GM18870 (cell line): ENCODE results near the gene ZACN.

Source experiments
- ATAC-seq: cut with Tn5 transposase; IDR thresholded peaks from one replicate; pipeline ENCODE4 v1.9.1; 2021; ENCODE audit warnings: moderate library complexity; ENCODE audit not compliant: unreplicated experiment

Gene ZACN

DNA sequence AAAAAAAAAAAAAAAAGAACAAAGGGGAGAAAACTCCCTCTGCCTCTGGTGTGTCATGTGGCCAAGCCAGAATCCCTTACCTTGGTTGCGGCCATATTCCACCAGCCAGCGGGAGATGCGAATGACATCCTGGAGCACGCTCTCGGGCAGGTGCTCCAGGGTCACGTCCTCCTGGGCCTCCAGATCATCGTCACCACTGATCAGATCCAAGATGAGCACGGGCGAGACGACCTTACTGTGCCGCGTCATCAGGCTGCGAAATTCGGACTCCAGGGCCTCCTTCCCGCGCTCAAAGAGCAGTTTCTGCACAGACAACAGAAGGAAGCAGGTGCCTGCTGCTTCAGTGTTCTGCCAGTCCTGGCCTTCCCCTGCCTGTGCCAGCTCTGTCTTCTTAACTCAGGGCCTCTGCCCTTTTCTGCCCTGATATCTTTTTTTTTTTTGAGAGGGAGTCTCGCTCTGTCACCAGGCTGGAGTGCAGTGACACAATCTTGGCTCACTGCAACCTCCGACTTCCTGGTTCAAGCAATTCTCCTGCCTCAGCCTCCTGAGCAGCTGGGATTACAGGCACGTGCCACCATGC, 18.8 kb downstream of the ZACN start:
- no peak for ATAC-seq

DNA sequence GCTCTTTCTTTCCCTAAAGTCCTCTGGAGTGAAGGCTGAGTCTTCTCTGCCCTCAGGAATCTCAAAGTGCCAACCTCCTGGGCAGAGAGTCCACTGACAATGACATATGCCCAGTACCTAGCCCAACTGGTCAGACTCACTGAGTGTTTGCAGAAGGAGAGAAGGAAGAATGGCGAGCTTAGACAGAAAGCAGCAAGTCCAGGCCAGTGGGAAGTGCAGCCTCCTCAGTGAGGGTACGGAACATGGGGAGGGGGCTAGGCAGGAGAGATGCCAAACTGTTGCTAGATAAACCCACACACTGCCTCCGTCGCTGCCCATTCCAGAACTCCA, 23.9 kb downstream of the ZACN start:
- no peak for ATAC-seq

DNA sequence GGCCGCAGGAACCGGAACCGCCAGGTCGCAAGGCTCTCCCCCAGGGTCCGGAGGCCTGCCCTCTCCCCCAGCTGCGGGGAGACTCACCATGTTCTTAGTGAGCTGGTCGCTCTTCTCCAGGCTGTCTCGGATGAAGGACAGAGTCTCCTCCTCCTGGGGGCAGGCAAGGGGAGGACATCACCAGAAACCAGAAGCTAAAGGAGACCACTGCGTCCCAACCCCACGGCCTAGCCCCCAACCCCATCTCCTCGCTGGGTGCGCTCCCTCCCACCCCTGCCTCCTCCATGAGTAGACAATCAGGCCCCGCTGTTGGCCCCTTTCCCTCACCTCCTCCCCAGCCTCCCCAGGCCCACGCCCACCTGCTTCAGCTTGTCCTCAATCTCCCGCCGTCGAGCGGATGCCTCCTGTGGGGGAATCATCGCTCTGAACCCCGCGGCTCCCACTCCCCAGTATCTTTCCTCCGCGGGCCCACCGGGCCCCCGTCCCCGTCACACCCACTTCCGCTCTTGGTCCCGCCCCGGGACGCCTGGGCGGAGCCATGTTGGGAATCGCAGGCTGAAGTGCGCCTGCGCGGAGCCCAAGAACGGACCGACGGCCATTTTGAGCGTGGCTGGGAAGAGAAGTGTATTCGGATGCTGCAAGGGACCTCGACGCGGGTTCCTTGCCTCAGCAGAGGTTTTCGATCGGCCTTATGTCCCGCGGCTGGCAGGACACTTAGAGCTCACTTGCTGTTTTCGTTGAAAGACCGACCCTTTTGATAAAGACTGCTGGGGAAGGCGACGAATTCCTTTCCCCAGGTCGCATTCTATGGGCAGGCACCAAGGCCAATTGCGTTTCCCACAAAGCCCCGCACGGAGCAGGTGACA, 24.5 kb downstream of the ZACN start, which contains the start of gene EXOC7:
Gene EXOC7 (minus strand): TSS at position 514 of the 866 bp plus-strand sequence. CDS start 95 bp downstream, at position 419.
- ATAC-seq, result no peak

DNA sequence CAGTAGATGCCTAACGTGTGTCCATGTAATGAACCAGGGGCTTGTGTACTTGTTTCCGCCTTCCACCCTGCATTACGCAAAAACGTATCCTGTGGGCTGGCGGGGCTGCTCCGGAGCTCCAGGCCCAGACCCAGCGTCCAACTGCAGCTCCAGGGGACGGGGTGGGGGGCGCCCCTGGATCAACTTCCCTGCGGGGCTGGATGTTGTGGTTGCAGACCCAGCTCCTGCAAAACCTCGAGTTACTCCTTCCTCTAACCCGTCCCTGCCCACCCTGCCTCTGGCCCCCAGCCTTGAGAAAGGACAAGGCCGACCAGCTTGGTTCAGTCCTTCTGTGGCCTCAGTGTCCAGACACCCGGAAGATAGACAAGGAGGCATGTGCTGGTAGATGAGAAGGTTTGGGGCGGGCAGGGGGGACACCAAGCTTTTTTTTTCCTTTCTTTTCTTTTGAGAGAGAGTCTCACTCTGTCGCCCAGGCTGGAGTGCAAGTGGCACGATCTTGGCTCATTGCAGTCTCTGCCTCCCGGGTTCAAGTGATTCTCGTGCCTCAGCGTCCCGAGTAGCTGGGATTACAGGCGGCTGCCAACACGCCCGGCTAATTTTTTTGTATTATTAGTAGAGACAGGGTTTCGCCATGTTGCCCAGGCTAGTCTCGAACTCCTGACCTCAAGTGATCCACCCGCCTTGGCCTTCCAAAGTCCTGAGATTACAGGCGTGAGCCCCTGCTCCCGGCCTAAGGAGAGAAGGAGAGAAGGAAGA, 25.3 kb downstream of the ZACN start:
- no peak for ATAC-seq

DNA sequence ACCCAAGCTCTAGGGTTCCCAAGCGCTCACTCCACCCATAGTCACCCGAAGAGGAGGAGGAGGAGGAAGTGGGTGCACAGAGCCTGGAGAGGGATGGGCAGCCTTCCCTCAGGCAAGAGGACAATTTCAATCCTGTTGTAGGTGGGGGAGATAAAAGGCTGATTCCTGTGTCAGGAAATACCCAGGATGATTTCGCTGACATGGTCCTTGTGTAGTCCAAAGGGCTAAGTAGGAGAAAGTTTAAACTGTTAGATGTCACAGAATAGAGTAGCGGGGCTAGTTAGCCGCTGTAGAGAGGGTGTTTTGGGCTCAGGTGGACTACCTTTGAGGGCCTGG, 25.9 kb downstream of the ZACN start:
- no peak for ATAC-seq

DNA sequence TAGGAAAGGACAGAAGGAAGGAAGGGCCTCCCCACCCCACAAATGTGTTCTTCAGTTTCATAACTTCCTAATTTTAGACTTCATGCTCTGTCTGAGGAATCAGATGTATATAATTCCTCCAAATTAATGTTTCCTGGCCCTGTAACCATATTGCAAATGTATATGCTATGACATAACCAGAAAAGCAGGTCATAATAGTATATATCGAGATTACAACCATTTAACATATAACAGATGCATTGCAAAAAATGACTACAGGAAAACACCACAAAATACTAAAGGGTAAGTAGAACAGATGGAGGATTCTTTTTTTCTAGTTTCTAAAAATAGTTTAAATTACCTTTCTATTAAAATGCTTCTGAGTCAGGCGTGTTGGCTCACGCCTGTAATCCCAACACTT, 27.7 kb downstream of the ZACN start:
- ATAC-seq, result no peak

DNA sequence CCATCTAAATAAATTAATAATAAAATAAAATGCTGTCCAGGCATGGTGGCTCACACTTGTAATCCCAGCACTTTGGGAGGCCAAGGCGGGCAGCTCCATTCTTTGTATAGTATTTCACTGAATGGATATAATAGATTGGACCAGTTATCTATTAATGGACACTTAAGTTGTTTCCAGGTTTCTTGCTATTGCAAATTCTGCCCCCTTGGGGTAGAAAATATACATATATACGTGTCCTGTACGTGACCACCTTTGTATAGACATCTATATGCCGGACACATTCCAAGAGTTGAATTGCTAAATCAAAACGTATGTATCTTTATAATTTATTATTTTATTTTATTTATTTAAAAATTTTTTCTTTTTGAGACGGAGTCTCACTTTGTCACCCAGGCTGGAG, 28.5 kb downstream of the ZACN start:
- no peak for ATAC-seq

DNA sequence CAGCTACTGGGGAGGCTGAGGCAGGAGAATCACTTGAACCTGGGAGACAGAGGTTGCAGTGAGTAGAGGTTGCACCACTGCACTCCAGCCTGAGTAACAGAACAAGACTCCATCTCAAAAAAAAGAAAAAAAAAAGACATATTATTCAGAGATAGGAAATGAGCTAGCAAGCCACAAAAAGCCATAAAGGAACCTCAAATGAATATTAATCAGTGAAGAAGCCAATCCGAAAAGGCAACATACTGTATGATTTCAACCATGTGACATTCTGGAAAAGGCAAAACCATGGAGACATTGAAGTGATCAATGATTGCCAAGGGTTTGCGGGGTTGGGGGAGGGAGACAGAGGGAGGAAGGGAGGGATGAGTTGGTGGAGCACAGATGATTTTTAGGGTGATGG, 33.0 kb downstream of the ZACN start:
- no peak for ATAC-seq

DNA sequence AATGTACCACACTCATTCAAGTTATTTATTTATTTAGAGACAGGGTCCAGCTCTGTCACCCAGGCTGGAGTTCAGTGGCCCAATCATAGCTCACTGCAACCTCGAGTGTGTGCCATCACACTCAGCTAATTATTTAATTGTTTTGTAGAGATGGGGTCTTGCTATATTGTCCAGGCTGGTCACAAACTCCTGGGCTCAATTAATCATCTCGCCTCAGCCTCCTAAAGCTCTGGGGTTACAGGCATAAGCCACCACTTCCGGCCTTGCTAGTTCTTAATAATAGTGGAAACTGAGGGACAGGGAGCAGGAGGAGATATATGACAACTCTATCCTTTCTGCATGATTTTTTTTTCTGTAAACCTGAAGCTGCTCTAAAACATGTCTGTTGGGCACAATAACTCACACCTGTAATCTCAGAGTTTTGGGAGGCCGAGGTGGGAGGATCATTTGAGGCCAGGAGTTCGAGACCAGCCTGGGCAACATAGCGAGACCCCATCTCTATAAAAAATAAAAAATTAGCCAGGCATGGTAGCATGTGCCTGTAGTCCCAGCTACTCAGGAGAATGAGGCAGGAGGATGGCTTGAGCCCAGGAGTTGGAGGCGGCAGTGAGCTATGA, 36.3 kb downstream of the ZACN start:
- ATAC-seq, result no peak

DNA sequence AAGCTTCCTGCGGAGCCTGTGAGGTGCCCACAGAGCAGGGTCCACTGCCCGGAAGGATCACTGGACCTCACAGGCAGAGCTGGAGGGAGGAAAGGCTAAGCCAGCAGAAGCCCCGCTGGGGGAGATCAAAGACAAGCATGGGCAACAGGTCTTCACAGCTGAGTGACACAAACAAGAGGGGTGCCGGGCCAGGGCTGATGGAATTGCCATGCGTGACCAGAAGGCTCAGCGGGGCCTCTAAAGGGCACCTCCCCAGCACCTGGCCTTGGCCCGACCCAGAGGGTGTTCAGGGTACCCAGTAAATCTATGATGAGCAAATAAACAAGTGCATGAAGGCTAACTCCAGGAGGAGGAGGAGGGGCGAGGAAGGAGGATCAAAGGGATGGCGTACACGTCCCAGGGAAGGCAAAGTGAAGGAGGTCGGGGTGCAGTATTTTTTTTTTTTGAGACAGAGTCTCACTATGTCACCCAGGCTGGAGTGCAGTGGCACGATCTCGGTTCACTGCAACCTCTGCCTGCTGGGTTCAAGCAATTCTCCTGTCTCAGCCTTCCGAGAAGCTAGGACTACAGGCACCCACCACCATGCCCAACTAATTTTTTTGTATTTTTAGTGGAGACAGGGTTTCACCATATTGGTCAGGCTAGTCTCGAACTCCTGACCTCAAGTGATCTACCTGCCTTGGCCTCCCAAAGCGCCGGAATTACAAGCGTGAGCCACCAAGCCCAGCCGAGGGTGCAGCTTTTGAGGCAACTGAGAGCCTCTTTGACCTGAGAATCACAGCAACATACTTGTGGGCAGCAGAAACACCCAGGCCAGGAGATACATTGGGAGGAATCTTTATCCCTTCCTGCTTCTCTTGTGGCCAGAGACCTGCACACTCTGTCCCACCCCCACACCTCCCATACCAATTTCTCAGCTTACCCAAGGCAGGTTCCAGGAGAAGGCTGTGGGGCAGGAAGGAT, 40.7 kb downstream of the ZACN start:
- no peak for ATAC-seq

DNA sequence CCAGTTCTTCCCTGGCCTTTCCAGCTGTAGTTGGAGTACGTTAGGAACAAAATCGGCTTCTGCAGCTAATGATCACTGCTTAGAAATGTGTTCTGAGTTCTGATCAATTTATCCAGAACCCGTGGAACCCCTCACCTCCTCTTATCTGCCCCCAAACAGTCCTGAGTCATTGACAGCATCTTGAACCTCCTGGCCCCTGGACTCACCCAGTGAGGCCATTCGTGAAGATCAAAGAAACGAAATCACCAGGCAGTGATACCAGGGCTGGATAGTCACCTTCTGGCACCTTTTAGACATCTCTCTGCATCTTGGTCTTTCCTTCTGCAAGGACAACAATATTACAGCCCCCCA, 41.7 kb downstream of the ZACN start:
- ATAC-seq, result no peak

DNA sequence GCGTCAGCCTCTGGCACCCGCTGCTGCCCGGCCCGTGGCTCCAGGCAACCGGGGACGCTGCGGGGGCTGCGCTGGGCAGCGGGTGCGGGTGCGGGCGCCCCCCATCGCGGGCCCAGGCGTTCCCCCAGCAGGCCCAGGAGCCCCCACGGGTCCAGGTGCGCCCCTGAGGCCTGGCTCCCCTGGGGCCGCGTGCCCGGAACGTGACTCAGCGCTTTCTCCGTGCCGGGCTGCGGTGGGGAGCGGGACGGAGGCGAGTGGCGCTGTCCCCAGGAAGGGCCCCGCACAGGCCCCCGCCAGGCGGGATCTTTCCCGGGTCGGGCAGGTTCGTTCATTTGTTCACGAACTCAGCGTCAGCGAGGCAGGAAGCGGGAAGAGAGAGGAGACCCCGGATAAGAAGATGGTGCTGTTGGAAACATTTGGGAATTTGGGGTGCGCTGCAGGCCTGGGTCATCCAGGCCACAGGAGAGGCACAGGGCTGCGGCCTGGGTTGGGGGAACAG, 43.0 kb downstream of the ZACN start:
- ATAC-seq, result no peak

DNA sequence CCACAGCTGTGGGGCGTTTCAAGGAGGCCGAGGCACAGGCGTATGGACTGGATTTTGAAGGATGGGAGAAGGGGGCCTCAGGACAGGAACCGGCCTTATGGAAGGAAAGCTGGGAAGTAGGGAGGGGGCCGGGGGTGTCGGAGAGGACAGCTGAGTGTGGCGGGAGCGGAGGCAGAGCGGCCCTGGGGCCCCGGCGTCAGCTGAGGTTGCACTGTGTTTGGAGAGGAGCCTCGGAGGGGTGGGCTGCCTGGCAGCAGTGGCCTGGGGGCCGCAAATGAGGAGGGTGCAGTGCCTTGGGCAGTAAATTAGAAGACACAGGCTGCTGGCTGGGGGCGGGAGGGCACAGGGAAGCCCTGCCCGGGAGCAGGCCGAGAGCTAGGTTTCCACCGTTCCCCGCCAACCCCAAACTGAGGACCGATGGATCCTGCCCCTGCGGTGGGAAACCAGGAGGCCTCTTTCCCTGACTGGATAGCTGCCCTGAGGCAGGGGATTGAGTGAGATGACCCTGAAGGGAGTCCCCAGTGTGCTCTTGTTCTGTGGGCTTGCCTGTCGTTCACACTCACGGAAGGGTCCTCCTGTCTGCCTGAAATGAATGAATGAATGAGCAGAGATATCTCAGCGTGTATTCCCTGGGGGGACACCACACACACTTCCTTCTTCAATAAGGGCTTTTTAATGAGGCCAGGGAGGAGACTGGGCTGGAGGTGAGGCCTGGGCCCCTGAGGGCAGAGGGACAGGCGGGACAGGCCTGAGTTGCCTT, 43.6 kb downstream of the ZACN start:
- no peak for ATAC-seq

DNA sequence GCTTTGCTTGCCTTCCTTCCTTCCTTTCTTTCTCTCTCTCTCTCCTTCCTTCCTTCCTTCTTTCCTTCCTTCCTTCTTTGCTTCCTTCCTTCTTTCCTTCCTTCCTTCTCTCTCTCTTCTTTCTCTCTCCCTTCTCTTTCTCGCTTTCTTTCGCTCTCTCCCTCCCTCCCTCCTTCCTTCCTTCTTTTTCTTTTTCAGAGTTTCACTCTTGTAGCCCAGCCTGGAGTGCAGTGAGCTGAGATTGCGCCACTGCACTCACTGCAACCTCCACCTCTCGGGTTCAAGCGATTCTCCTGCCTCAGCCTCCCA, 44.2 kb downstream of the ZACN start:
- ATAC-seq, result no peak

DNA sequence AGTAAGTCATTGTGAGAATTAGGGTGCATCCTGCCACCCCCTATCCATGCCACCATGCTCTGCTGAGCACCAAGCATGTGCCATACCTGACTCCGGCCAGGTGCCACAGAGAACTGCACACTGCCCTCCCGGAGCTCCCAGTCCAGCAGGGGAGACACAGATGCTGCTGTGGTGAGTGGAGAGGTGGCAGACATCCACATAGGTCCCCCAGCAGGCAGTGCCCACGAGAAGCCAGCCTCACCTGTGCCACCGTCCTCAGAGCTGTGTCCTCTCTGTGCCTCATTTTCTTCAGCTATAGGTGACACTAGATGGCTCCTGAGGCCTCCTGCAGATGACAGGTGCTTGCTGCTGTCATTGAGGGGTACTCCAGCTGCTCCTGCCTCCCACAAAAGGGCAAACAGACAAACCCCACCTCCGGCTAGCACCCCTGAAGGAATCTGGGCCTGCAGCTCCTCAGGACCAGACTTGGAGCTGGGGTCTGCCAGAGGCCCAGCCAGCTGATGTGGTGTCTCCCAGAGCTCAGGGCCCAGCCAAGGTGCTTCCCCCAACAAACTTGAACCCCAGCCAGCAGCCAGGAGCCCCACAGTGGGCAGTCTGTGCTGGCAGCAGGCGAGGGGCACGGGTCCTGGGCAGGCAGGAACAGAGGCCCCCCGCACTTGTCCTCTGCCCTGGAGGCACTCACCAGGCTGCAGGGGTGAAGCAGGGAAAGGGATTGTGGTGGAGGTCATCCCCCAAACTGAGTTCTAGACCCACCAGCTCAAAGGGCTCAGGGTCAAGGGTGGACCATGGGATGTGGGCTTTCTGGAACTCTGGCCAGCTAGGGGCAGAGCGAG, 45.0 kb downstream of the ZACN start:
- no peak for ATAC-seq

DNA sequence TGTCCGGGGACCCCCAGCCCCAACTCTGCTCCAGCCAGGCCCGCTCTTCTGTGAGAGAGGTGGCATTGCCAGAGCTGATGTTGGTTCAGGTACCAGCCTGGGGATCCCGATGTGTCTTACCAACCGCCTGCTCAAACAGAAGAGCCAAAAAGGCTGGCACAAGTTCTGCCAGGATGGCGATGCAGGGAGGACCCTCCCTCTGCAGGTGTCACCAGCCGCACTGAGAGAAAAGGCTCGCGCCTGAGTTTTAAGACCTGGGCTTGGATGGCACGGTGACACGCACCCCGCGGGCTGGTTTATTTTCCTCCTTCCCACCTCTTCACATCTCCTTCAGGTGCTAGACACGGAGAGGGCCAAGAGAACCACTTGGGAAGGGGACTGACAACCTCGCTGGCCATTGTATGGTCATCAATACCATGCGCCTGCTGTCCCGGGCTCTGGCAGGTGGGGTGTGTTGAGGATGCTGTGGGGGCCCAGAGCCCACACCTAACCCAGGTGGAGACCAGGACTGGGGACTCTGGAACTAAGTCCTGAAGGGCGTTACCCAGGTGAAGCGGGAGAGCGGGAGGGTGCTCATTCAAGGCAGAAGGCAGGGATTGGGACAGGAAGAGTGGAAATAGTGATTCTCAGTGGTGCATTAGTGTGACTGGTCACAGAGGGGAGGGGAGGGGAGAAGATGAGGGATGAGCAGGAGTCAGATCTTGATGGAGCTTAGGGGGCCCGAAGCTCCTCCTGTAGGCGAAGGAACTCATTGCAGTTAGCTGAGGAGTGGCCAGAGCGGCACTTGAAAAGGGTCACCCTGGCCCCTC, 45.8 kb downstream of the ZACN start:
- no peak for ATAC-seq

DNA sequence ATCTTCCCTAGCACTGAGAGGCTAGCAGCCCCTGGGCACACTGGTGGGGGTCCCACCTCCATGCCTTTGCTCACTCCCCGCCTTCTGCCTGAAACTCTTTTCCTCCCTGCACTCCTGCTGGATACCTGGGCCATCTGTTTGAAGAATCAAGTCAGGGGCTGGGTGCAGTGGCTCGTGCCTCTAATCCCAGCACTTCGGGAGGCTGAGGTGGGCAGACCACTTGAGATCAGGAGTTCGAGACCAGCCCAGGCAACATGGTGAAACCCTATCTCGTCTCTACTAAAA, 46.4 kb downstream of the ZACN start:
- ATAC-seq, result no peak

DNA sequence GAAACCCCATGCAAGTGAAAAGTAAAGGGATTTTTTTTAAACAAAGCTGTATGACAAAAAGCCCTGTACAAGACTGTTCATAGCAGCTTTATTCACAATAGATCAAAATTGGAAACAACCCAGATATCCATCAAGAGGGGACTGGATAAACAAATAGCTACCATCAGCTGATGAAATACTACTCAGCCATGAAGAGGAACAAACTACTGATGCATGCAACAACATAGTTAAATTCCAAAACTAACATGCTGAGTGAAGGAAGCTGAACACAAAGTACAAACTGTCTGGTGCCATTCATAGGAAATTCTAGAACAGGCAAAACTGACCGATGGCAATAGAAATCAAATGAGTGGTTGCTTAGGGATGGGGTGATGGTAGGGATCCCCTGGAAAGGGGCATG, 46.9 kb downstream of the ZACN start:
- no peak for ATAC-seq
